Bone marrow (tissue), 2 donors: ENCODE measurements around the gene PTK7.

ENCODE experiments used
- DNase-seq, 2 donors: peaks; one replicate each; lab custom pipeline; 2025; lab: John Stamatoyannopoulos, UW

The PTK7 gene

GRCh38 chr6:43086022-43086658 is 10.0 kb downstream of the PTK7 start:
- DNase-seq = no peak

- no peak for DNase-seq
These were observed 12.5 kb downstream of the PTK7 start for GRCh38 chr6:43088654-43089056.

- DNase-seq = no peak
These were observed 13.4 kb downstream of the PTK7 start for GRCh38 chr6:43089467-43089866.

GRCh38 chr6:43089874-43090558 is 13.9 kb downstream of the PTK7 start:
- DNase-seq = no peak

- DNase-seq = no peak
These were observed 14.4 kb downstream of the PTK7 start for GRCh38 chr6:43090559-43090956.

GRCh38 chr6:43091020-43091419 is 14.9 kb downstream of the PTK7 start:
- no peak for DNase-seq

- no peak for DNase-seq
These were observed 15.4 kb downstream of the PTK7 start for GRCh38 chr6:43091436-43091991.

- no peak for DNase-seq
These were observed 16.5 kb downstream of the PTK7 start for GRCh38 chr6:43092635-43093034.

- no peak for DNase-seq
These were observed 17.5 kb downstream of the PTK7 start for GRCh38 chr6:43093436-43094289.

- no peak for DNase-seq
These were observed 19.8 kb downstream of the PTK7 start for GRCh38 chr6:43095939-43096338.

GRCh38 chr6:43096451-43097097 is 20.5 kb downstream of the PTK7 start:
- no peak for DNase-seq

- DNase-seq = no peak
These were observed 21.0 kb downstream of the PTK7 start for GRCh38 chr6:43097098-43097489.

GRCh38 chr6:43097502-43097901 is 21.4 kb downstream of the PTK7 start:
- no peak for DNase-seq

GRCh38 chr6:43101497-43101896 is 25.4 kb downstream of the PTK7 start:
- no peak for DNase-seq

- DNase-seq = no peak
These were observed 27.3 kb downstream of the PTK7 start for GRCh38 chr6:43103253-43103876.

GRCh38 chr6:43105538-43106222 is 29.6 kb downstream of the PTK7 start:
- no peak for DNase-seq

- no peak for DNase-seq
These were observed 31.4 kb downstream of the PTK7 start for GRCh38 chr6:43107344-43108062.

GRCh38 chr6:43113431-43114260 is 37.5 kb downstream of the PTK7 start:
- no peak for DNase-seq

- no peak for DNase-seq
These were observed 39.3 kb downstream of the PTK7 start for GRCh38 chr6:43115365-43115764.
